Osteoblast (primary cell): Measurements from ENCODE around the gene PTPRN2. TPM values are rescaled to one million over a fixed set of nuclear protein-coding genes. Genes with fewer than 3 reads are reported as not detected.
A peak's percentile ranks its signal among the peaks of the same experiment; 100 is the strongest.
"Not testable (repeated sequence)": the region's sequence is repeated elsewhere in the genome, so short reads cannot be mapped to it uniquely, and the experiment has no call there.

Experiments
- DNase-seq: peaks from one replicate; pipeline ENCODE4 v3.0.0; 2011; ENCODE audit warnings: low spot score, mixed read lengths; ENCODE audit not compliant: insufficient read length; ENCODE audit errors: missing footprints
- H2AFZ ChIP-seq: 2 replicates; pipeline ENCODE4 v1.6.0; 2011; ENCODE audit warnings: mild to moderate bottlenecking, low read length
- H3K27ac ChIP-seq: 2 replicates; pipeline ENCODE4 v1.5.1; 2011; ENCODE audit warnings: mild to moderate bottlenecking, low read depth, low read length, moderate library complexity
- H3K27me3 ChIP-seq: 2 replicates; pipeline ENCODE4 v1.6.0; 2012; ENCODE audit warnings: mild to moderate bottlenecking, control low read depth, inconsistent platforms, low read length, moderate library complexity; ENCODE audit not compliant: insufficient read depth
- H3K36me3 ChIP-seq: 2 replicates; pipeline ENCODE4 v1.5.1; 2011; ENCODE audit warnings: mild to moderate bottlenecking, low read length, control low read depth, moderate library complexity; ENCODE audit not compliant: insufficient read depth
- H3K4me1 ChIP-seq: 2 replicates; pipeline ENCODE4 v1.5.1; 2011; ENCODE audit warnings: mild to moderate bottlenecking, low read length, control low read depth, moderate library complexity; ENCODE audit not compliant: insufficient read depth
- H3K4me2 ChIP-seq: 2 replicates; pipeline ENCODE4 v1.6.0; 2011; ENCODE audit warnings: mild to moderate bottlenecking, low read length; ENCODE audit not compliant: insufficient read depth
- H3K4me3 ChIP-seq: fragments of 200-600 bp; sonication (generic); 3 replicates; pipeline ENCODE4 v1.5.1; 2012; ENCODE audit warnings: mild to moderate bottlenecking, low read length, inconsistent platforms; ENCODE audit not compliant: insufficient read depth
- H3K79me2 ChIP-seq: 2 replicates; pipeline ENCODE4 v1.6.0; 2012; ENCODE audit warnings: mild to moderate bottlenecking, low read length, control low read depth, inconsistent platforms; ENCODE audit not compliant: insufficient read depth
- H3K9me3 ChIP-seq: 2 replicates; pipeline ENCODE4 v1.5.1; 2011; ENCODE audit warnings: low read depth, low read length, control low read depth
- H4K20me1 ChIP-seq: 2 replicates; pipeline ENCODE4 v1.6.0; 2012; ENCODE audit warnings: mild to moderate bottlenecking, low read length, control low read depth; ENCODE audit not compliant: insufficient read depth
- CTCF ChIP-seq: IDR thresholded peaks from 2 replicates; pipeline ENCODE4 v1.5.1; 2011; ENCODE audit warnings: mild to moderate bottlenecking, low read depth, low read length, moderate library complexity; ENCODE audit errors: extremely low read depth
- total RNA-seq: library from RNA; depleted of rRNA; stranded (reverse); fragments of >200 nt; gene quantifications from 2 replicates; pipeline ENCODE4 v1.2.3, GENCODE V29; 2012

Gene PTPRN2
- total RNA-seq, 1 donor: 0.36 TPM

GRCh38 chr7:158377800-158378623 is 209.6 kb downstream of the PTPRN2 start:
- no peak for TF ChIP-seq CTCF
- no peaks in the 10 kb centered on the region for H3K9me3 ChIP-seq
- peak; percentile 72 for DNase-seq

DNA sequence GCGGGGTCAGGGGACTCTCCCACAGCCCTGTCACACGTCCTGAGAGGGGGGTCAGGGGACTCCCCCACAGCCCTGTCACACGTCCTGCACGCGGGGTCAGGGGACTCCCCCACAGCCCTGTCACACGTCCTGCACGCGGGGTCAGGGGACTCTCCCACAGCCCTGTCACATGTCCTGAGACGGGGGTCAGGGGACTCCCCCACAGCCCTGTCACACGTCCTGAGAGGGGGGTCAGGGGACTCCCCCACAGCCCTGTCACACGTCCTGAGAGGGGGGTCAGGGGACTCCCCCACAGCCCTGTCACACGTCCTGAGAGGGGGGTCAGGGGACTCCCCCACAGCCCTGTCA is 210.8 kb downstream of the PTPRN2 start:
- not testable (repeated sequence) for DNase-seq, H3K4me2 ChIP-seq, H3K79me2 ChIP-seq, H3K4me1 ChIP-seq, H2AFZ ChIP-seq, H3K9me3 ChIP-seq, H3K27ac ChIP-seq, H3K27me3 ChIP-seq, H3K36me3 ChIP-seq, H4K20me1 ChIP-seq, H3K4me3 ChIP-seq

More at GRCh38 chr7:158377800-158378623, 209.6 kb downstream of the PTPRN2 start:
- H3K27ac ChIP-seq: no peak overlapping the region
- H3K4me2 ChIP-seq: no peak overlapping the region
- no peak overlapping the region for H2AFZ ChIP-seq
- no peaks in the 10 kb centered on the region for H4K20me1 ChIP-seq
- H3K4me3 ChIP-seq: no peak overlapping the region
- H3K36me3 ChIP-seq: no peaks in the 10 kb centered on the region
- H3K79me2 ChIP-seq: no peaks in the 10 kb centered on the region
- H3K4me1 ChIP-seq: no peaks in the 10 kb centered on the region
- H3K27me3 ChIP-seq: no peaks in the 10 kb centered on the region

- not testable (repeated sequence) for H3K9me3 ChIP-seq, H3K27ac ChIP-seq, H3K27me3 ChIP-seq, H3K4me2 ChIP-seq, H2AFZ ChIP-seq, H3K36me3 ChIP-seq, H3K79me2 ChIP-seq, H3K4me3 ChIP-seq, H4K20me1 ChIP-seq, H3K4me1 ChIP-seq
- peak; percentile 45 for DNase-seq
These were observed 211.3 kb downstream of the PTPRN2 start for GRCh38 chr7:158376146-158376838.

- no peak for TF ChIP-seq CTCF
- no peaks in the 10 kb centered on the region for H3K9me3 ChIP-seq
- no peak overlapping the region for H3K27ac ChIP-seq
These were observed 212.6 kb downstream of the PTPRN2 start for GRCh38 chr7:158375034-158375433.

DNA sequence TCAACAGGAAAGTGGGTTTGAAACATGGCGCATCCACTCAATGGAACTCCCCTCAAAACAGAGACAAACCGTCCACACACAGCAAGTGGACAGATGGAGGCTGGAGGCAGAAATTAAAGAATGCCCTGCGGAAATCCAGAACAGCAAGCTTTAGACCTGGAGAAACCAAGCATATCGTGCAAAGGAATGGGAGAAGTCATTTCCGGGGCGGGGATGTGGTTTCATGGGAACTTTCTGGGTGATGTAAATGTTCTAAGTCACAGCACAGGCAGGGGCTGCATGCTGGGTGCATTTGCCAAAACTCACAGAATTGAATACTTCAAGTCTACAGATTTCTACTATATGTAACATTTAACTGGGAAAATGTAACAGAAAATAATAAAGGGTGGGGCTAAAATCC is 213.0 kb downstream of the PTPRN2 start:
- no peak overlapping the region for H3K27ac ChIP-seq
- no peaks in the 10 kb centered on the region for H3K9me3 ChIP-seq
- no peaks in the 10 kb centered on the region for H3K79me2 ChIP-seq
- peak; percentile 78 for DNase-seq
- H2AFZ ChIP-seq: no peak overlapping the region
- H3K4me3 ChIP-seq: no peak overlapping the region
- H3K27me3 ChIP-seq: no peaks in the 10 kb centered on the region
- no peaks in the 10 kb centered on the region for H4K20me1 ChIP-seq
- H3K4me1 ChIP-seq: no peaks in the 10 kb centered on the region
- no peaks in the 10 kb centered on the region for H3K36me3 ChIP-seq
- no peak for TF ChIP-seq CTCF
- no peak overlapping the region for H3K4me2 ChIP-seq

More at GRCh38 chr7:158375034-158375433, 212.6 kb downstream of the PTPRN2 start:
- H3K4me1 ChIP-seq: no peaks in the 10 kb centered on the region
- H3K79me2 ChIP-seq: no peaks in the 10 kb centered on the region
- H4K20me1 ChIP-seq: no peaks in the 10 kb centered on the region
- H3K27me3 ChIP-seq: no peaks in the 10 kb centered on the region
- H3K36me3 ChIP-seq: no peaks in the 10 kb centered on the region
- no peak overlapping the region for H3K4me3 ChIP-seq
- DNase-seq: peak; percentile 67
- no peak overlapping the region for H2AFZ ChIP-seq
- H3K4me2 ChIP-seq: no peak overlapping the region
